LNCAP (cell line): Measurements from ENCODE around the gene VAMP7.

Experiments
- CTCF ChIP-seq: fragments of 450-650 bp; IDR thresholded peaks from 2 replicates; pipeline ENCODE4 v1.5.1; 2017; ENCODE audit warnings: mild to moderate bottlenecking

The VAMP7 gene

GRCh38 chrX:155881158-155881993 is at the start of gene VAMP7:
Gene VAMP7 (plus strand): TSS chrX:155881345. CDS start chrX:155889467, 8,122 bp downstream.
- TF ChIP-seq CTCF, result no peak

- TF ChIP-seq CTCF, result no peak
These were observed 39.9 kb upstream of the VAMP7 start for GRCh38 chrX:155841232-155841631.

GRCh38 chrX:155857561-155857960 is 23.6 kb upstream of the VAMP7 start:
- TF ChIP-seq CTCF, result peak; percentile 37; the same call in 1 of the 2 replicates

- TF ChIP-seq CTCF, result no peak; the same call in 1 of the 2 replicates
These were observed 16.5 kb upstream of the VAMP7 start for GRCh38 chrX:155864655-155865054.

GRCh38 chrX:155865193-155865592 is 16.0 kb upstream of the VAMP7 start:
- no peak for TF ChIP-seq CTCF

- TF ChIP-seq CTCF, result no peak
These were observed 13.3 kb upstream of the VAMP7 start for GRCh38 chrX:155867821-155868220.

GRCh38 chrX:155870958-155871357 is 10.2 kb upstream of the VAMP7 start:
- no peak for TF ChIP-seq CTCF
